Nephron (organoid): ENCODE data around the gene RELL2.

Experiments
- H3K27ac Mint-ChIP-seq, 3 experiments: 2 replicates each; pipeline ENCODE4 v1.8.0; 2020; ENCODE audit warnings: mixed read lengths in 3 of 3, mild to moderate bottlenecking in 2 of 3, moderate library complexity in 1 of 3
- H3K27me3 Mint-ChIP-seq: 2 replicates; pipeline ENCODE4 v1.8.0; 2021; ENCODE audit warnings: low read depth, mild to moderate bottlenecking, moderate library complexity, mixed read lengths
- H3K36me3 Mint-ChIP-seq: 2 replicates; pipeline ENCODE4 v1.8.0; 2020; ENCODE audit warnings: low read depth, mixed read lengths
- H3K4me1 Mint-ChIP-seq: 2 replicates; pipeline ENCODE4 v1.8.0; 2020; ENCODE audit warnings: mixed read lengths
- H3K4me3 Mint-ChIP-seq, 3 experiments: 2 replicates each; pipeline ENCODE4 v1.8.0; 2020; ENCODE audit warnings: mild to moderate bottlenecking in 3 of 3, mixed read lengths in 3 of 3, moderate library complexity in 2 of 3
- H3K9me3 Mint-ChIP-seq: 2 replicates; pipeline ENCODE4 v1.8.0; 2020; ENCODE audit warnings: mixed read lengths
- CTCF ChIP-seq, 3 experiments: fragments of 200-600 bp; sonication (generic); IDR thresholded peaks; one replicate each; pipeline ENCODE4 v1.5.0; 2021; ENCODE audit warnings: antibody characterized with exemption in 3 of 3; ENCODE audit not compliant: unreplicated experiment in 3 of 3

RELL2 gene

DNA sequence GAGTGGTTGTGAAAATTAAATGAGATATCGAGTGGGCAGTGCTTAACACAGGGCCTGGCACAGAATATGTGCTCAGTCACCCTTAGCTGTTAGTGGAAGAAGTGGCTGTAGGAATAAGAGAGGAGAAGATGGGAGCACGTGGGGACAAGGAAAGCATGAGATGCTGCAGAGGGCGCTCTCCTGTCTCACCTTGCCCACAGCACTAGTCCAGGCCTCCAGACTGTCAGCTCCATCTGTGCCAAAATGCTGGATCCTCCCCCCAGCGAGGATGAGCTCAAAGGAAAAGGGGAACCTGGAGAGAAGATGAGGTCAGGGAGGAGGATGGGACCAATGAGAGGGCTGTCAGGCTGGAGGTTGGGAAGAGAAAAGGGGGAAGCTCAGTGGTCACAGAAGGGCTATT lies 32.7 kb downstream of the RELL2 start:
- Mint-ChIP-seq H3K27me3 (peaks cover 7% of the 10 kb centered on the region), H3K4me1 (no peaks in the 10 kb centered on the region), H3K4me3 (no peak overlapping the region), H3K36me3 (peaks cover 6% of the 10 kb centered on the region), H3K27ac (no peak overlapping the region), H3K9me3 (no peaks in the 10 kb centered on the region)
- no peak for TF ChIP-seq CTCF (IDR thresholded peaks at IDR 0.05; ENCODE audit: unreplicated experiment in 3 of 3)

DNA sequence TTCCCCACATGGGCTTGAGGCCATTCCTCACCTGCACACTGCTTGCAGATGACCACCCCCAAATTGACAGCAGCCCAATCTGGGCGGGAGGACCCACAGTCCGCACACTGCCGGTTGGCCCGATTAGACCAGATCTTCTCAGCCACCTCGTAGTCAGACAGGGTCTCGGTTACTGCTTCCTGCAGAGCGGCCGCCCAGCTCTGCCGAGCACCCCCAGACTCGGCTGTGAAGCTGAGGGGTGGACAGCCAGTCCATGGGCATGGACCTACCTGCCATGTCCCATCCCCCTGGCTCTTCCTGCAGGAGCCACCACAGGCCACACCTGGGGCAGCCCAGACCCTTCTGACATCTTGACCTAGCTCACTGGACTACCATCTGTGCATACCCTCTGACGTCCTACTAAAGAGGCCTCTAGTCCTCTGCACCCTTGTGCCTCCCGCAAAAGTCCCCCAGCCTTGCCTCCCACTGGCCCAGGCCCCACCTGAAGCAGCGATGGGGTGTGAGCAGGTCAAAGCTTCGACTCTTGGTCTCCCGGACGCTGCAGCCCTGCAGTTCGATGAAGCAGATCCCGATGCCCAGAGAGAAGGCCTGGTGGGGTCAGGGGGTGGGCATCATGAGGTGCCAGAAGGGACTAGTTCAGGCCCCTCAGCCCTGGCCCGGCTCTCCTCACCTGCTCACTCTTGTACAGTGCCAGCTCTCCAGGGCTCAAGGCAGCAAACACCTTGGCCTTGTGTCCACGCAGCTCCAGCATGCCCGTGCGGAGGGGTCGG lies 35.5 kb downstream of the RELL2 start:
- Mint-ChIP-seq H3K9me3 (no peaks in the 10 kb centered on the region), H3K4me3 (no peak overlapping the region), H3K4me1 (no peaks in the 10 kb centered on the region), H3K36me3 (peaks cover 7% of the 10 kb centered on the region), H3K27me3 (peaks cover 4% of the 10 kb centered on the region), H3K27ac (no peak overlapping the region)
- TF ChIP-seq CTCF (IDR thresholded peaks at IDR 0.05; ENCODE audit: unreplicated experiment in 3 of 3): no peak

- H3K36me3 Mint-ChIP-seq: peaks cover 10% of the 10 kb centered on the region
- peaks cover 7% of the 10 kb centered on the region for H3K27me3 Mint-ChIP-seq
- no peak overlapping the region for H3K4me3 Mint-ChIP-seq
- H3K27ac Mint-ChIP-seq: peak overlapping the region in 2 of 3 experiments; percentile 6 to 64
- no peaks in the 10 kb centered on the region for H3K4me1 Mint-ChIP-seq
- no peak for TF ChIP-seq CTCF (IDR thresholded peaks at IDR 0.05; ENCODE audit: unreplicated experiment in 3 of 3)
- H3K9me3 Mint-ChIP-seq: no peaks in the 10 kb centered on the region
Observed at GRCh38 chr5:141672841-141673813, 36.3 kb downstream of the RELL2 start.

GRCh38 chr5:141674747-141675146 lies 38.0 kb downstream of the RELL2 start:
- H3K27me3 Mint-ChIP-seq: peaks cover 4% of the 10 kb centered on the region
- no peaks in the 10 kb centered on the region for H3K9me3 Mint-ChIP-seq
- TF ChIP-seq CTCF (IDR thresholded peaks at IDR 0.05; ENCODE audit: unreplicated experiment in 3 of 3): no peak

GRCh38 chr5:141675672-141676071 lies 38.9 kb downstream of the RELL2 start:
- no peak overlapping the region for H3K4me3 Mint-ChIP-seq
- no peak overlapping the region for H3K27ac Mint-ChIP-seq
- peaks cover 13% of the 10 kb centered on the region for H3K36me3 Mint-ChIP-seq
- no peak for TF ChIP-seq CTCF (IDR thresholded peaks at IDR 0.05; ENCODE audit: unreplicated experiment in 3 of 3)
- no peaks in the 10 kb centered on the region for H3K9me3 Mint-ChIP-seq
- no peaks in the 10 kb centered on the region for H3K4me1 Mint-ChIP-seq
- peaks cover 7% of the 10 kb centered on the region for H3K27me3 Mint-ChIP-seq

More at GRCh38 chr5:141674747-141675146, 38.0 kb downstream of the RELL2 start:
- Mint-ChIP-seq H3K4me1 (no peaks in the 10 kb centered on the region), H3K4me3 (no peak overlapping the region), H3K27ac (no peak overlapping the region), H3K36me3 (peaks cover 13% of the 10 kb centered on the region)
